GM12892 (cell line): ENCODE data around the gene TEX30. TPM values are rescaled to one million over a fixed set of nuclear protein-coding genes. Genes with fewer than 3 reads are reported as not detected.
A peak's percentile ranks its signal among the peaks of the same experiment; 100 is the strongest.

ENCODE experiments used
- DNase-seq: peaks from one replicate; pipeline ENCODE4 v3.0.0; 2011; ENCODE audit not compliant: insufficient read length
- FAIRE-seq: peaks from 2 replicates; lab custom pipeline; 2011; peaks lifted over from hg19 to GRCh38; lab: Jason Lieb, UNC
- POLR2A ChIP-seq: IDR thresholded peaks from 2 replicates; pipeline ENCODE4 v1.6.1; 2011; ENCODE audit warnings: low read depth, low read length, control low read depth
- POLR2AphosphoS5 ChIP-seq: IDR thresholded peaks from 2 replicates; pipeline ENCODE4 v1.6.1; 2011; ENCODE audit warnings: low read depth, low read length, control low read depth
- TAF1 ChIP-seq: IDR thresholded peaks from 2 replicates; pipeline ENCODE4 v1.6.1; 2011; ENCODE audit warnings: low read depth, mild to moderate bottlenecking, control low read depth, low read length, borderline replicate concordance
- polyA plus RNA-seq: library from polyadenylated mRNA; unstranded; fragments of >200 nt; gene quantifications from one replicate; pipeline ENCODE4 v1.2.1, GENCODE V29; 2012; ENCODE audit warnings: missing spikeins, inconsistent platforms; ENCODE audit not compliant: missing spikeins

The TEX30 gene
- 23.2 TPM for polyA plus RNA-seq

DNA sequence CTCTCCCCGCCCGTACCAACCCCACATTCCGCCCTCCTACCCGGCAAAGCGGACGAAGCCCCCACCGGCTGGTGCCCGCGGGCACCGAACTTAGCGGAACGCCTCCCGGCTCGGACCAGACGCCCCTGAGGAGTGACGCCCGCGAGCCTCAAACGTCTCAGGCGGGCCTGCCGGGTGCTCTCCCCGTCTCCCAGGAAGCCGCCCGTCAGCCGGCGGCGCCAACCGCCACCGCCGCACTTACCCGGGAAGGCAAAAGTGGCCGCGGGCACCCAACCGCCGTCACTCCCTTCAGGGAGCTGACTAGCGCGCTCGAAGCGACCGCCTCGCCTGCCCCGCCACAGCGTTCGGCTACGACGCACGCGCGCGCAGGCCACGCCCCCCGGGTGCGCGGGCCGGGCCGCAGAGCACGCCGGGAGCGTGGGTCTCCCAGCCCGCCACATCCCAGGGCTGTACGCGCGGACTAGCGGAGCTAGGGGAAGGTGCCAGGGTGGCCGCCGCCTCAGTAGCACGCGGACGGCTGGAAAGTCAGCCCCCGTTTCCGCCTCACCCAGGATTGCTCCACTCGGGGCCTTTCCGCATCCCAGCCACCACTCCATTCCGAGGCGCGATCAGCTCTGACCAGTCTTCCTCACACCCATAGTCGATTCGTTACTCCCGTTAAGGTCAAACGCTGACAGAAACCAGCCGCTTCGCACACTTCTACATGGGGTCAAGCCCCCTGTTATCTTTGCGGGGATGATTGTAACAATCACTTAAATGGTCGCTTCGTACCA is at the start of gene TEX30:
Gene TEX30 (minus strand): TSS at position 346 of the 773 bp plus-strand sequence. CDS start 3,760 bp downstream, outside the sequence.
- FAIRE-seq = peak; percentile 100
- TF ChIP-seq TAF1 (peak; percentile 75; the same call in 1 of the 2 replicates), POLR2A (peak; percentile 98), POLR2AphosphoS5 (peak; percentile 97)
- DNase-seq = peak; percentile 79

GRCh38 chr13:102817907-102818306 is 44.3 kb upstream of the TEX30 start:
- TF ChIP-seq POLR2A = no peak
- no peak for TF ChIP-seq POLR2AphosphoS5
- no peak for TF ChIP-seq TAF1
- DNase-seq (no peak), FAIRE-seq (no peak)

- DNase-seq = no peak
- no peak for TF ChIP-seq TAF1
- no peak for TF ChIP-seq POLR2AphosphoS5
- no peak for TF ChIP-seq POLR2A
- FAIRE-seq = no peak
Measured at GRCh38 chr13:102817241-102817640, 43.7 kb upstream of the TEX30 start.

GRCh38 chr13:102816708-102817107 is 43.1 kb upstream of the TEX30 start:
- DNase-seq (no peak), FAIRE-seq (no peak)
- no peak for TF ChIP-seq TAF1

GRCh38 chr13:102815788-102816187 is 42.2 kb upstream of the TEX30 start:
- TF ChIP-seq POLR2A (no peak), POLR2AphosphoS5 (no peak), TAF1 (no peak)
- DNase-seq = no peak
- no peak for FAIRE-seq

- no peak for DNase-seq
- TF ChIP-seq POLR2AphosphoS5 (no peak), TAF1 (no peak), POLR2A (no peak)
- FAIRE-seq = no peak
Measured at GRCh38 chr13:102814793-102815192, 41.2 kb upstream of the TEX30 start.

DNA sequence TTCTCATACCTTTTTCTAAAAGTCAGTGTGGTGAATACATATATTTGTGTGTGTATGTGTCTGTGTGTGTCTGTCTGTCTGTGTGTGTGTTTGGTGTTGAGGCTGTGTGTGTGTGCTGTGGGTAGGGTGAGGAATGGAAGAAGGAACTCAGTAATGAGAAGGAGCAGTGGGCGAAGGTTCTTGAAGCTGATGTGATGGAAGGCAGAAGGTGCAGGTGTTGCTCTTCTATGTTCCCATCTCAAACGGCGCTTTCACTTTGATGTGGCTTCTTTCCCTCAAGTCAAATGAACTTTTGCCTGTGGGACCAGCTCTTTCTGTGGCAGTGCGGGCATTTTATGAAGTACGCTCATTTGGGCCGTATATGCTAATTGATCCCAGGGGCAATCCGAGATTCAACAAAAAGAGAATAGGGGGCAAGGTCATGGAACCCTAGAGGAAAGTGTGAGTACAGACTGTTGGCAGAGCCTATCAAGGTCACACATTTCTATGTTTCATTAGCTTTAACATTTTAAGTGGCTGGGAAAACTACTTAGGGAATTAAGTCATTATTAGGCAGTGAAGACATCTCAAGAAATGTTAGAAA is 40.5 kb upstream of the TEX30 start:
- TF ChIP-seq POLR2AphosphoS5 (no peak), TAF1 (no peak), POLR2A (no peak)
- DNase-seq = no peak
- peak; percentile 64 for FAIRE-seq

GRCh38 chr13:102812611-102813287 is 39.2 kb upstream of the TEX30 start:
- DNase-seq (no peak), FAIRE-seq (peak; percentile 30)
- TF ChIP-seq POLR2A (no peak), POLR2AphosphoS5 (no peak), TAF1 (no peak)

- FAIRE-seq = no peak
- DNase-seq = no peak
- TF ChIP-seq POLR2AphosphoS5 (no peak), POLR2A (no peak), TAF1 (no peak)
Measured at GRCh38 chr13:102807699-102808098, 34.1 kb upstream of the TEX30 start.

DNA sequence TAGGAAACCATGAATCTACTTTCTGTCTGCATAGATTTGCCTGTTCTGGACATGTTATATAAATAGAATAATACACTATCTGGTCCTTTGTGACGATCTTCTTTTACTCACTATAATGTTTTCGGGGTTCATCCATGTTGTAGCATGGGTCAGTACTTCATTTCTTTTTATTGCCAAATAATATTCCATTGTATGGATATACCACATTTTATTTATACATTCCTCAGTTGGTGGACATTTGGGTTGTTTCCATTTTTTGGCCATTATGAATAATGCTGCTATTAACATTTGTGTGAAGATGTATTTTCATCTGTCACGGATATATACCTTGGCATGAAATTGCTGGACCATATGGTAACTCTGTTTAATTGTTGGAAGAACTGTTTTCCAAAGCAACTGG is 32.1 kb upstream of the TEX30 start:
- TF ChIP-seq POLR2A (no peak), TAF1 (no peak), POLR2AphosphoS5 (no peak)
- DNase-seq (no peak), FAIRE-seq (no peak)
